Effector memory CD4-positive, alpha-beta T cell (primary cell): ENCODE results near the gene IL12RB2.
"Not testable (repeated sequence)": the region's sequence is repeated elsewhere in the genome, so short reads cannot be mapped to it uniquely, and the experiment has no call there.

Source experiments
- DNase-seq, 3 donors: peaks; one replicate each; pipeline ENCODE4 v3.0.0-alpha.2; 2020
- H3K27ac ChIP-seq: 2 replicates; pipeline ENCODE4 v1.7.0; 2013; ENCODE audit warnings: mild to moderate bottlenecking, low read length, moderate library complexity; ENCODE audit not compliant: insufficient read depth, poor library complexity, severe bottlenecking
- H3K27me3 ChIP-seq: replicated peaks from 2 replicates; pipeline ENCODE4 v1.7.0; 2013; ENCODE audit warnings: mild to moderate bottlenecking, low read length; ENCODE audit not compliant: insufficient read depth, control insufficient read depth, poor library complexity, severe bottlenecking
- H3K36me3 ChIP-seq: 2 replicates; pipeline ENCODE4 v1.7.0; 2013; ENCODE audit warnings: mild to moderate bottlenecking, low read length, moderate library complexity; ENCODE audit not compliant: control insufficient read depth, insufficient read depth
- H3K4me1 ChIP-seq: 2 replicates; pipeline ENCODE4 v1.7.0; 2013; ENCODE audit warnings: low read length, mild to moderate bottlenecking; ENCODE audit not compliant: control insufficient read depth, insufficient read depth, poor library complexity, severe bottlenecking
- H3K4me3 ChIP-seq: 2 replicates; pipeline ENCODE4 v1.7.0; 2013; ENCODE audit warnings: low read length, low read depth, mild to moderate bottlenecking; ENCODE audit not compliant: insufficient read depth, poor library complexity, severe bottlenecking
- H3K9me3 ChIP-seq: 2 replicates; pipeline ENCODE4 v1.7.0; 2013; ENCODE audit warnings: mild to moderate bottlenecking, low read length, moderate library complexity; ENCODE audit not compliant: control insufficient read depth

The IL12RB2 gene

DNA sequence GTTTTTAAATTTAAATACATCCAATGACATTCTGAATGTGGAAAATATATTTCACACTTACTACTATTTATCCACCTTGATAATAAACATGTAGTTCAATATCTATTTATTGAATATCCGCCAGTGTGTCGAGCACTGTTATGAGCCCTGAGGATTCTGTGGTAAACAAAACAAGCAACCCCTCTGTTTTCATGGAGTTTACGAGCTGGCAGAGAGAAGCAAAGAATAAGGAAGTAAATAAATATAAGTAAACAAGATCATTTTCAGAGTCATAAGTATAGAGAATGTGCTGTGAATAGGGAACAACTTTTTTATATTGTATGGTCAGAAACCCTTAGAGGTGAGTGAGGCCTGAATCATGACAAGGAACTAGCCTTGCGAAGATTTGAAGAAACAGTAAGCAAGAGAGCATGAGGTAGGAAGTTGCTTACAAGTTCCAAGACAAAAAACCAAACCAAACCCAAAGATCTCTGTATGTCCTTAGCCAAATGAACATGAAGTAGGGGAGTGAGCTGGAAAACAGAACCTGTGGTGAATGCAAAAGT is 128.9 kb downstream of the IL12RB2 start:
- no peaks in the 10 kb centered on the region for H3K9me3 ChIP-seq
- H3K4me1 ChIP-seq = no peaks in the 10 kb centered on the region
- no peaks in the 10 kb centered on the region for H3K27me3 ChIP-seq
- H3K27ac ChIP-seq = no peak overlapping the region
- H3K36me3 ChIP-seq = no peaks in the 10 kb centered on the region
- DNase-seq = no peak
- H3K4me3 ChIP-seq = no peak overlapping the region

DNA sequence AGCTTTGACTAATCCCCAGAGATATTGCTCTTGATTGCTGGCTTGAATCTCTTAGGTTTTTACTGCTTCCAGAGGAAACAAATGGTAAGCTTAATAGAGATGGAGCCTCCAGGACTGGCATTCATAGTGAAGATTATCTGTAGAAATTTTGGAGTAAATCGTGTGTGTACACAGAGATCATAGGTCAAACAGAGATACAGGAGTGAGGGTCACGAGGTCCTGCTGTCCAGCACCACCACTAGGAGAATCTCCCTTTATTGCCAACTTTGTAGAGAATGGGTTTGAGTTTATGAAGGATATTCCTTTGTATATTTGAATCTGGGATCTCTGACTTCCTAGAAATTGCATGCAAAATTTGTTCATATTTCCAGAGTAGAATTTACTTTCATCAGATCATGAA is 130.3 kb downstream of the IL12RB2 start:
- Histone ChIP-seq H3K4me1 (no peaks in the 10 kb centered on the region), H3K36me3 (no peaks in the 10 kb centered on the region), H3K4me3 (no peak overlapping the region), H3K9me3 (no peaks in the 10 kb centered on the region), H3K27ac (no peak overlapping the region), H3K27me3 (no peaks in the 10 kb centered on the region)
- no peak for DNase-seq

- no peaks in the 10 kb centered on the region for H3K27me3 ChIP-seq
- H3K4me3 ChIP-seq = no peak overlapping the region
- no peaks in the 10 kb centered on the region for H3K9me3 ChIP-seq
- no peak overlapping the region for H3K27ac ChIP-seq
- no peaks in the 10 kb centered on the region for H3K36me3 ChIP-seq
- H3K4me1 ChIP-seq = no peaks in the 10 kb centered on the region
- no peak for DNase-seq
These were observed 131.8 kb downstream of the IL12RB2 start for GRCh38 chr1:67439277-67440029.

GRCh38 chr1:67440339-67440738 is 132.7 kb downstream of the IL12RB2 start:
- Histone ChIP-seq H3K36me3 (no peaks in the 10 kb centered on the region), H3K9me3 (no peaks in the 10 kb centered on the region), H3K4me3 (no peak overlapping the region), H3K27ac (no peak overlapping the region), H3K27me3 (no peaks in the 10 kb centered on the region), H3K4me1 (no peaks in the 10 kb centered on the region)
- no peak for DNase-seq

DNA sequence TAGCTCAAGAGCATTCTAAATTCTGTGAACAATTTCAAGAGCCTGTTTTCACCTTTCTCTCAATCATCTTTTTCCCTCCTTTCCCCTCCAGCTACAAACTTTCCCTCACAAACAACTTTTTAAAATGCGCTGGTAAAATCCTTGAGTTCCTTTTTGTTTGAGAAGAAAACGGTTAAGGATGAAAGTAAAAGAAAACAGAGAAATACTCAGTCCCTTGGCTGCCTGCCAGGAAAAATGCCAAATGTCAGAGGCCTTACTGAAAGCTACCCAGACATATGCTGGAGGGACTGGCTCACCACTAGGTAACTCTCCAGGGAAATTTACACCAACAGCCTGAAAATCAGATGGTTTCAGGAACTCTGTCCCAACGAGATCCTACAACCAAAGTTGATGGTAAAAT is 133.5 kb downstream of the IL12RB2 start:
- Histone ChIP-seq H3K27me3 (no peaks in the 10 kb centered on the region), H3K27ac (no peak overlapping the region), H3K4me3 (no peak overlapping the region), H3K36me3 (no peaks in the 10 kb centered on the region), H3K9me3 (no peaks in the 10 kb centered on the region), H3K4me1 (no peaks in the 10 kb centered on the region)
- no peak for DNase-seq

- Histone ChIP-seq H3K4me3 (no peak overlapping the region), H3K4me1 (no peaks in the 10 kb centered on the region), H3K27ac (no peak overlapping the region), H3K9me3 (no peaks in the 10 kb centered on the region), H3K36me3 (no peaks in the 10 kb centered on the region), H3K27me3 (no peaks in the 10 kb centered on the region)
- DNase-seq = no peak
These were observed 134.1 kb downstream of the IL12RB2 start for GRCh38 chr1:67441739-67442281.

- H3K27me3 ChIP-seq, H3K36me3 ChIP-seq, H3K9me3 ChIP-seq, DNase-seq, H3K4me3 ChIP-seq, H3K27ac ChIP-seq, H3K4me1 ChIP-seq: not testable (repeated sequence)
These were observed 138.3 kb downstream of the IL12RB2 start for GRCh38 chr1:67446014-67446413.
